HUES48 (cell line): ENCODE measurements around the gene RPL5.

Source experiments
- H3K27ac ChIP-seq: one replicate; pipeline ENCODE4 v1.7.0; 2013; ENCODE audit warnings: low read depth, low read length, inconsistent platforms
- H3K27me3 ChIP-seq: 2 replicates; pipeline ENCODE4 v1.6.1; 2013; ENCODE audit warnings: mild to moderate bottlenecking, low read length; ENCODE audit not compliant: control insufficient read depth, insufficient read depth
- H3K36me3 ChIP-seq: 2 replicates; pipeline ENCODE4 v1.6.1; 2013; ENCODE audit warnings: low read length; ENCODE audit not compliant: control insufficient read depth, insufficient read depth
- H3K4me1 ChIP-seq: 2 replicates; pipeline ENCODE4 v1.6.1; 2013; ENCODE audit warnings: mild to moderate bottlenecking, low read length; ENCODE audit not compliant: control insufficient read depth, insufficient read depth
- H3K4me3 ChIP-seq: 2 replicates; pipeline ENCODE4 v1.5.1; 2013; ENCODE audit warnings: mild to moderate bottlenecking, low read depth, low read length
- H3K9ac ChIP-seq: 2 replicates; pipeline ENCODE4 v1.6.1; 2013; ENCODE audit warnings: mild to moderate bottlenecking, low read depth, low read length, moderate library complexity
- H3K9me3 ChIP-seq: 2 replicates; pipeline ENCODE4 v1.6.1; 2013; ENCODE audit warnings: low read length; ENCODE audit not compliant: control insufficient read depth, insufficient read depth

RPL5 gene

GRCh38 chr1:92842082-92843045 is 10.5 kb downstream of the RPL5 start:
- no peaks in the 10 kb centered on the region for H3K9me3 ChIP-seq
- H3K9ac ChIP-seq: no peak overlapping the region
- H3K4me1 ChIP-seq: no peaks in the 10 kb centered on the region
- no peak overlapping the region for H3K4me3 ChIP-seq
- no peaks in the 10 kb centered on the region for H3K27me3 ChIP-seq
- H3K27ac ChIP-seq: no peak overlapping the region
- H3K36me3 ChIP-seq: peaks cover 70% of the 10 kb centered on the region

- peaks cover 64% of the 10 kb centered on the region for H3K36me3 ChIP-seq
- no peak overlapping the region for H3K9ac ChIP-seq
- H3K9me3 ChIP-seq: no peaks in the 10 kb centered on the region
- H3K27ac ChIP-seq: no peak overlapping the region
- no peak overlapping the region for H3K4me3 ChIP-seq
- no peaks in the 10 kb centered on the region for H3K4me1 ChIP-seq
- no peaks in the 10 kb centered on the region for H3K27me3 ChIP-seq
Observed at GRCh38 chr1:92843046-92843423, 11.2 kb downstream of the RPL5 start.

DNA sequence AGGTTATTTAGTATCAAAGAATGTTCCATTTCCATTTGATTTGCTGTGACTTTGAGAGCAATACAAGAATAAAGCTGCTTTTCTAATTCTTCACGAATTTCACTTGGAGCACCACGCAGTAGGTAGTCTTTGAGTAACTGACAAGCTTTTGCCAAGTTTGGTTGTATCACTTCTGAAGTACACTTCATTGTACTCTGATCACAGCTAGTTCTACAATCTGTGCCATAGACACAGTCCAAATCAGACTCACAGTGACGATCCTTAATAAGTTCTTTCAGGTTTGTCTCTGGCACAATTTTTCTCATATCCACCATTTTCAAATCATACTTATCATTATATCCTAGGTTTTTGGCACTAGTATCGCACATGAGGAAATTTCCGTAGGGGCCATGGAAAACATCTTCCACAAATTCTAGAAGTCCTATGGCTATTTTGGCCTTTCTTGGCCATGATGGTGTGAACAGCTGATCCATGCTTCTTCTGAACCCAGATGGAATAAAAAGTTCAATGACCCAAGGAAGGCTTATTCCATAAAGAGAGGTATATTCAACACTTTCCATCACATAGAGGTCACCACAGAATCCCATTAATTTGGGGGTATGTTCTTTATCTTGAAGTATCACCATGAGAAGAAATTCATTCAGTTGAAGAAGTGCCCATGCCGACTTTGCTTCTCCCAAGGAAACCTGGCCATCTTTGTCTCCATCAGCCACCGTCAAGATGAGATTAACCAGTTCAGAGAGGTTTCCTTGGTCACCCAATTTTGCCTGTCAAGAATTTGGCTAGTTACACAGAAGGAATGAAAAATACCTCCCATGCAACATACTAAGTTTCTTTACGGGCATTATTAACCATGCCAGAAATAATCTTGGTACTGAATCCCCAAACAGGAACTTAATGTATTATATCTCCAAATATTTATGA is 11.9 kb downstream of the RPL5 start:
- no peaks in the 10 kb centered on the region for H3K9me3 ChIP-seq
- H3K4me1 ChIP-seq: no peaks in the 10 kb centered on the region
- no peak overlapping the region for H3K27ac ChIP-seq
- H3K27me3 ChIP-seq: no peaks in the 10 kb centered on the region
- H3K9ac ChIP-seq: no peak overlapping the region
- H3K4me3 ChIP-seq: no peak overlapping the region
- H3K36me3 ChIP-seq: peaks cover 57% of the 10 kb centered on the region

- H3K27me3 ChIP-seq: no peaks in the 10 kb centered on the region
- H3K9me3 ChIP-seq: no peaks in the 10 kb centered on the region
- no peak overlapping the region for H3K27ac ChIP-seq
- H3K4me1 ChIP-seq: no peaks in the 10 kb centered on the region
- no peak overlapping the region for H3K9ac ChIP-seq
- H3K36me3 ChIP-seq: peaks cover 50% of the 10 kb centered on the region
- no peak overlapping the region for H3K4me3 ChIP-seq
Observed at GRCh38 chr1:92844439-92844838, 12.6 kb downstream of the RPL5 start.

DNA sequence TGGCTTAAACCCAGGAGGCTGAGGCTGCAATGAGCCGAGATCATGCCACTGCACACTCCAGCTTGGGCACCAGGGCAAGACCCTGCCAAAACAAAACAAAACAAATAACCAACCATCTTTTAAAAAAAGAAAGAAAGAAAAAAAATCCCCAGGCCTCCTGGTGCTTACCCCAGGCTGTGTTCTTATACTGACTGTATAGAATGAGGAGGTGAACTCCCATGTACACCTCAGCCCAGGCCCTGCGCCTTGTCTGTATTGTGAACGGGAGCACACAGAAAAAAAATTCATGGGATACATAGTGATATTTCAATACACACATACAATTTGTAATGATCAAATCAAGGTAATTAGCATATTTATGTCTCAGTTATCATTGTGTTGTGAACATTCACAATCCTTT is 14.1 kb downstream of the RPL5 start:
- Histone ChIP-seq H3K27ac (no peak overlapping the region), H3K27me3 (no peaks in the 10 kb centered on the region)

DNA sequence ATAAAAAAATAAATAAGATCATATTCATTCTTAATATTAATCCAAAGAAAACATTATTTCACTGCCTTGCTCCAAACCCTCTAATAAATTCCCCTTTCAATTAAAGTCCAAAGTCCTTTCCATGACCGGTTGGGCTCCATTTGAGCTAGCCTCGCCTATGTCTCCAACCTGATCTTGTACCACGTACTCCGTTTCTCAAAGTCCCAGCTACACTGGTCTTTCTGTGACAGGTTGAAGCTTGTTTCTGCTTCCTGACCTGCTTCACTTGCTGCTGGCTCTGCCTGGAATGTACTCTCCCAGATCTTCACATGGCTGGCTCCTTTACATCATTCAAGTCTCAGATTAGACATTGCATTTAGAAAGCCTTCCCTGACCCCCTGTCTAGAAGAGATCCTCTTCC is 16.4 kb downstream of the RPL5 start:
- peaks cover 12% of the 10 kb centered on the region for H3K36me3 ChIP-seq
- H3K27ac ChIP-seq: no peak overlapping the region
- no peaks in the 10 kb centered on the region for H3K9me3 ChIP-seq
- no peak overlapping the region for H3K9ac ChIP-seq
- H3K4me1 ChIP-seq: no peaks in the 10 kb centered on the region
- H3K27me3 ChIP-seq: no peaks in the 10 kb centered on the region
- H3K4me3 ChIP-seq: no peak overlapping the region

More for the DNA sequence above, 14.1 kb downstream of the RPL5 start:
- H3K4me3 ChIP-seq: no peak overlapping the region
- no peaks in the 10 kb centered on the region for H3K4me1 ChIP-seq
- H3K9ac ChIP-seq: no peak overlapping the region
- H3K36me3 ChIP-seq: peaks cover 35% of the 10 kb centered on the region
- no peaks in the 10 kb centered on the region for H3K9me3 ChIP-seq

GRCh38 chr1:92850019-92850418 is 18.2 kb downstream of the RPL5 start:
- H3K27ac ChIP-seq: no peak overlapping the region
- H3K4me3 ChIP-seq: no peak overlapping the region
- H3K9ac ChIP-seq: no peak overlapping the region
- H3K27me3 ChIP-seq: no peaks in the 10 kb centered on the region
- H3K4me1 ChIP-seq: no peaks in the 10 kb centered on the region
- H3K36me3 ChIP-seq: no peaks in the 10 kb centered on the region
- no peaks in the 10 kb centered on the region for H3K9me3 ChIP-seq

DNA sequence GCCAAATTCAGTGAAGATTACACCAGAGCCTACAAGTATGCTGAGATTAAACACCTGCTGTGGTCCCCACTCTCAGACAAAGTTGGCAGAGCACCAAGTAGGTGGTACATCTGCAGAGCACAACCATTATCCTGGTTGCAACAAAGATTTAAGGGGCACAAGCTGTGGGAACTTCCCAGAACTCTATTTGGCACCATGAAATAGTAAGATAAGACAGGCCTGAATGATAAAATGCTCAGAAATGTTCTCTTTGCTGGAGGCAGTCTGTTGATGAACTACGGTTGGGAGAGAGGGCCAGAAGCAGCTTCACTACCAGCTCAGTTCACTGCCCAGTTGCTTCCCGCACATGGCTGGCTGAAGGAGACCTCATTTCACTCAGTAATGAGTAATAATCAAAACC is 19.9 kb downstream of the RPL5 start:
- no peak overlapping the region for H3K27ac ChIP-seq

DNA sequence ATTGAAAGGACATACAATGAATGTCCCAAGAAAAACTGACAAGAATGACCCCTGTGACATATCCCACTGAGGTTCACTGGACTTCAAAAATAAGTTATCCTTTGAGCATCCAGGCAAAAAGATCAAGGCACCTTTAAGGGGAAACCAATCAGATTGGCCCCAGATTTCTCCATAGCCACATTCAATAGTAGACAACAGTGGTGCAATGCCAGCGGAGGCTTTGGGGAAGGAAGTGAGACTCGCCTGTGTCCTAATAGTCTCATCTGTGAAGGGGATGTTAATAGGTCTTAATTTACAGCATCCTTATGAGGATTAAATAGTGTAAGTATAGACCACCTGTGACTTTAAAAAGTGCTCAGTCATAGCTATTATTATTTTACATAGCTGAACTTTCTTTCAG is 21.5 kb downstream of the RPL5 start:
- H3K27ac ChIP-seq: no peak overlapping the region
- H3K9me3 ChIP-seq: no peaks in the 10 kb centered on the region
- no peaks in the 10 kb centered on the region for H3K36me3 ChIP-seq
- no peaks in the 10 kb centered on the region for H3K4me1 ChIP-seq
- H3K9ac ChIP-seq: no peak overlapping the region
- H3K27me3 ChIP-seq: no peaks in the 10 kb centered on the region
- H3K4me3 ChIP-seq: no peak overlapping the region

More for the DNA sequence above, 19.9 kb downstream of the RPL5 start:
- Histone ChIP-seq H3K27me3 (no peaks in the 10 kb centered on the region), H3K4me1 (no peaks in the 10 kb centered on the region), H3K36me3 (no peaks in the 10 kb centered on the region), H3K9me3 (no peaks in the 10 kb centered on the region), H3K4me3 (no peak overlapping the region), H3K9ac (no peak overlapping the region)

GRCh38 chr1:92854101-92854785 is 22.4 kb downstream of the RPL5 start:
- Histone ChIP-seq H3K9me3 (no peaks in the 10 kb centered on the region), H3K27ac (no peak overlapping the region), H3K4me1 (no peaks in the 10 kb centered on the region), H3K36me3 (no peaks in the 10 kb centered on the region), H3K27me3 (no peaks in the 10 kb centered on the region), H3K4me3 (no peak overlapping the region), H3K9ac (no peak overlapping the region)
